Eye (tissue), 1 donor: ENCODE data around the gene PCDHGA11.
A peak's percentile ranks its signal among the peaks of the same experiment; 100 is the strongest.
"Not testable (repeated sequence)": the region's sequence is repeated elsewhere in the genome, so short reads cannot be mapped to it uniquely, and the experiment has no call there.

Experiments used
- DNase-seq: peaks from one replicate; pipeline ENCODE4 v3.0.0-alpha.2; 2015

The PCDHGA11 gene

DNA sequence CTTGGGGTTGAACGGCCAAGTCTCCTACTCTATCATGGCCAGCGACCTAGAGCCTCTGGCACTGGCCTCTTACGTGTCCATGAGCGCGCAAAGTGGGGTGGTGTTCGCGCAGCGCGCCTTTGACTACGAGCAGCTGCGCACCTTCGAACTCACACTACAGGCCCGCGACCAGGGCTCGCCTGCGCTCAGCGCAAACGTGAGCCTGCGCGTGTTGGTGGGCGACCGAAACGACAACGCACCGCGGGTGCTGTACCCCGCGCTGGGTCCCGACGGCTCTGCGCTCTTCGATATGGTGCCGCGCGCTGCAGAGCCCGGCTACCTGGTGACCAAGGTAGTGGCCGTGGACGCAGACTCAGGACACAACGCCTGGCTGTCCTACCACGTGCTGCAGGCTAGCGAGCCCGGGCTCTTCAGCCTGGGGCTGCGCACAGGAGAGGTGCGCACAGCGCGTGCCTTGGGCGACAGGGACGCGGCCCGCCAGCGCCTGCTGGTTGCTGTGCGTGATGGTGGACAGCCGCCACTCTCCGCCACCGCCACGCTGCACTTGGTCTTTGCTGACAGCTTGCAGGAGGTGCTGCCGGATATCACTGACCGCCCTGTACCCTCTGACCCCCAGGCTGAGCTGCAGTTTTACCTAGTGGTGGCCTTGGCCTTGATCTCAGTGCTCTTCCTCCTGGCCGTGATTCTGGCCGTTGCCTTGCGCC is 21.1 kb upstream of the PCDHGA11 start:
- no peak for DNase-seq

DNA sequence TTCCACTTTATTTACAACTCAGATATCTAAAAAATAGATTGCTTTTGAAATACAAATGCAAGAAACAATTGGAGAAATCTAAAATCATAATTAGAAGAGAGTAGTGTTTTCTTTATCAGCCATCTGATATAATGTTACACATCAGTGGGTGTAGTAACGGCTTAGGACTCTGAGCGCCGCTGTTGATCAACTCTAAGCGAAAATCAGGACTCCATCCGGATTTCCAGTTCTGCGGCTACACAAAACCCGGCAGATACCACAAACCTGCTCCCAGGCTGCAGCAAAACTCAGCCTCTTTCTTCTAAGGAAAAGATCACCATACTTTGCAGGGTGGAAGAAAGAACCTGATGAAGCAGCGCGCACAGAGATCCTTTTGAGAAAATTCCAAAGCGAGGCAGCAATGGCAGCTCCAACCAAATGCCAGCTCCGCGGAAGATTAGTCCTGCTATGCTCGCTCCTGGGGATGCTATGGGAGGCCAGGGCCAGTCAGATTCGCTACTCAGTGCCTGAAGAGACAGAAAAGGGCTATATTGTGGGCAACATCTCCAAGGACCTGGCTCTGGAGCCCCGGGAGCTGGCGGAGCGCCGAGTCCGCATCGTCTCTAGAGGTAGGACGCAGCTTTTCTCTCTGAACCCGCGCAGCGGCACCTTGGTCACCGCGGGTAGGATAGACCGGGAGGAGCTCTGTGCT is 18.2 kb upstream of the PCDHGA11 start, which contains the start of gene PCDHGA9:
Gene PCDHGA9 (plus strand): TSS at position 226 of the 691 bp plus-strand sequence. CDS start 175 bp downstream, at position 401.
- DNase-seq = peak; percentile 59

DNA sequence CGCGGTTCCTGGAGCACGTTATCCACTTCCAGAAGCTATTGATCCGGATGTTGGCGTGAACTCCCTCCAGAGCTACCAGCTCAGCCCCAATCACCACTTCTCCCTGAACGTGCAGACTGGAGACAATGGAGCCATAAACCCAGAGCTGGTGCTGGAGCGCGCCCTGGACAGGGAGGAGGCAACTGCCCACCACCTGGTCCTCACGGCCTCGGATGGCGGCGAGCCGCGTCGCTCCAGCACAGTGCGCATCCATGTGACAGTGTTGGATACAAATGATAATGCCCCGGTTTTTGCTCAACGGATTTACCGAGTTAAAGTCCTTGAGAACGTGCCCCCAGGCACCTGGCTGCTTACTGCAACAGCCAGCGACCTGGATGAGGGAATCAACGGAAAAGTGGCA is 17.5 kb upstream of the PCDHGA11 start:
- no peak for DNase-seq

DNA sequence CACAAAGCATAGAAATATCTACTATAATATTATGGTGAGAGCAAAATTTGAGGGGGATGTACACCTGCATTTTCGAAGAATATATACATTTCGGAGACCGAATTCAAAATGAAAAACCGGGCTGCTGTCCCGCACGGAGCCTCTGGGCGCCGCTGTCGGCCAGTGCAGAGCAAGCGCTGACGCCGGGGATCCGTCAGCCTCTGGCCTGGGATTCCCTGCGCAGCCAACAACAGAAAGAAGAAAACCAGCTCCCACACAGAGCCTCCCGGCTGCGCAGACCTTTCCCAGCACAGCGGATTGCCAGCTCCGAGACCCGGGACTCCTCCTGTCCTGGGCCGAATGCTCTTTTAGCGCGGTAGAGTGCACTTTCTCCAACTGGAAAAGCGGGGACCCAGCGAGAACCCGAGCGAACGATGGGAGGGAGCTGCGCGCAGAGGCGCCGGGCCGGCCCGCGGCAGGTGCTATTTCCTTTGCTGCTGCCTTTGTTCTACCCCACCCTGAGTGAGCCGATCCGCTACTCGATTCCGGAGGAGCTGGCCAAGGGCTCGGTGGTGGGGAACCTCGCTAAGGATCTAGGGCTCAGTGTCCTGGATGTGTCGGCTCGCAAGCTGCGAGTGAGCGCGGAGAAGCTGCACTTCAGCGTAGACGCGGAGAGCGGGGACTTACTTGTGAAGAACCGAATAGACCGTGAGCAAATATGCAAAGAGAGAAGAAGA is 12.9 kb upstream of the PCDHGA11 start, which contains the start of gene PCDHGB6:
Gene PCDHGB6 (plus strand): TSS at position 232 of the 716 bp plus-strand sequence. CDS start 182 bp downstream, at position 414.
- DNase-seq = peak; percentile 56

DNA sequence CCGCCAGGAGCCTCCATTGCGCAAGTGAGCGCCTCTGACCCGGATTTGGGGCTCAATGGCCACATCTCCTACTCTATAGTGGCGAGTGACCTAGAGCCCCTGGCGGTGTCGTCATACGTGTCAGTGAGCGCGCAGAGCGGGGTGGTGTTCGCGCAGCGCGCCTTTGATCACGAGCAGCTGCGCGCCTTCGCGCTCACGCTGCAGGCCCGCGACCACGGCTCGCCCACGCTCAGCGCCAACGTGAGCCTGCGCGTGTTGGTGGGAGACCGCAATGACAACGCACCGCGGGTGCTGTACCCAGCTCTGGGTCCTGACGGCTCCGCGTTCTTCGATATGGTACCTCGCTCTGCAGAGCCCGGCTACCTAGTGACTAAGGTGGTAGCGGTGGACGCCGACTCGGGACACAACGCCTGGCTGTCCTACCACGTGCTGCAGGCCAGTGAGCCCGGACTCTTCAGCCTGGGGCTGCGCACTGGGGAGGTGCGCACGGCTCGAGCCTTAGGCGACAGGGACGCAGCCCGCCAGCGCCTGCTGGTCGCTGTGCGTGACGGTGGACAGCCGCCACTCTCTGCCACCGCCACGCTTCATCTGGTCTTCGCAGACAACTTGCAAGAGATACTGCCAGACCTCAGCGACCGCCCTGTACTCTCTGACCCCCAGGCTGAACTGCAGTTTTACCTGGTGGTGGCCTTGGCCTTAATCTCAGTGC is 11.1 kb upstream of the PCDHGA11 start:
- no peak for DNase-seq

DNA sequence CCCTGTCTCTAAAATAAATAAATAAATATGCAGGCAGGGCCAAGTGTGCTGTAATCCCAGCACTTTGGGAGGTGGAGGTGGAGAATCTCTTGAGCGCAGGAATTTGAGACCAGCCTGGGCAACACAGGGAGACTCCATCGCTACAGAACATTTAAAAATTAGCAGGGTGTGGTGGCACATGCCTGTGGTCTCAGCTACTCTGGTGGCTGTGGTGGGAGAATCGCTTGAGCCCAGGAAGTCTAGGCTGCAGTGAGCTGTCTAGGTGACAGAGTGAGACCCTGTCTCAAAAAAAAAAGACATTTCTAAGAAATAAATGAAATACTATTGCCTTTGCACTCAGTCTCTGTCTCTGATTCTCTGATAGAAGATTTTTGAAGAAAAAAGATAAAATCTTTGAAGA is 9.3 kb upstream of the PCDHGA11 start:
- DNase-seq = no peak

DNA sequence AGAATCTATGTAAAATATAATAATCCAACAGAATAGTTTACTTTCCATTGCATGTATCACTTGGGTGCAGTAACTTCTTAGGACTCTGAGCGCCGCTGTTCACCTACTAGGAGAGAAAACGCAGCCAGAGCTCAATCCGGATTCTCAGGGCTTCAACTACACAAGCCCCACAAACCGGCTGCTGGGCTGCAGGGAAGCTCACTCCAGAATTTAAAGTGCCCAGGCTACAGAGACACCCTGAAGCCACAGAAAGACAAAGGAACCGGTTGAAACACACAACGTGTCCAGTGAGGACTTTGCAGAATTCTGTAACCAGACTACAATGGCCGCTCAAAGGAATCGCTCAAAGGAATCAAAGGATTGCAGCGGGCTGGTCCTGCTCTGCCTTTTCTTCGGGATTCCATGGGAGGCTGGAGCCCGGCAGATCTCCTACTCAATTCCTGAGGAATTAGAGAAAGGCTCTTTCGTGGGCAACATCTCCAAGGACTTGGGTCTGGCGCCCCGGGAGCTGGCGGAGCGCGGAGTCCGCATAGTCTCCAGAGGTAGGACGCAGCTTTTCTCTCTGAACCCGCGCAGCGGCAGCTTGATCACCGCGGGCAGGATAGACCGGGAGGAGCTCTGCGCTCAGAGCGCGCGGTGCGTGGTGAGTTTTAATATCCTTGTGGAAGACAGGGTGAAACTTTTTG is 7.9 kb upstream of the PCDHGA11 start, which contains the start of gene PCDHGA10:
Gene PCDHGA10 (plus strand): TSS at position 134 of the 686 bp plus-strand sequence. CDS start 189 bp downstream, at position 323.
- DNase-seq = peak; percentile 52

DNA sequence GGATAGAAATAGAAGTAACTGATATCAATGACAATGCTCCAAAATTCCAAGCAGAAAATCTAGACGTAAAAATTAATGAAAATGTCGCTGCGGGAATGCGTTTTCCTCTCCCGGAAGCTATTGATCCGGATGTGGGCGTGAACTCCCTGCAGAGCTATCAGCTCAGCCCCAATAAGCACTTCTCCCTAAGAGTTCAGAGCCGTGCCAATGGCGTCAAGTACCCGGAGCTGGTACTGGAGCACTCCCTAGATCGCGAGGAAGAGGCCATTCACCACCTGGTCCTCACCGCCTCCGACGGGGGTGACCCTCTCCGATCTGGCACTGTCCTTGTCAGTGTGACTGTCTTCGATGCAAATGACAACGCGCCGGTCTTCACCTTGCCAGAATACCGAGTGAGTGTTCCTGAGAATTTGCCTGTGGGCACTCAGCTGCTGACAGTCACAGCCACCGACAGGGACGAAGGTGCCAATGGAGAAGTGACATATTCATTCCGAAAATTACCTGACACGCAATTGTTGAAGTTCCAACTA is 7.2 kb upstream of the PCDHGA11 start:
- DNase-seq = no peak

DNA sequence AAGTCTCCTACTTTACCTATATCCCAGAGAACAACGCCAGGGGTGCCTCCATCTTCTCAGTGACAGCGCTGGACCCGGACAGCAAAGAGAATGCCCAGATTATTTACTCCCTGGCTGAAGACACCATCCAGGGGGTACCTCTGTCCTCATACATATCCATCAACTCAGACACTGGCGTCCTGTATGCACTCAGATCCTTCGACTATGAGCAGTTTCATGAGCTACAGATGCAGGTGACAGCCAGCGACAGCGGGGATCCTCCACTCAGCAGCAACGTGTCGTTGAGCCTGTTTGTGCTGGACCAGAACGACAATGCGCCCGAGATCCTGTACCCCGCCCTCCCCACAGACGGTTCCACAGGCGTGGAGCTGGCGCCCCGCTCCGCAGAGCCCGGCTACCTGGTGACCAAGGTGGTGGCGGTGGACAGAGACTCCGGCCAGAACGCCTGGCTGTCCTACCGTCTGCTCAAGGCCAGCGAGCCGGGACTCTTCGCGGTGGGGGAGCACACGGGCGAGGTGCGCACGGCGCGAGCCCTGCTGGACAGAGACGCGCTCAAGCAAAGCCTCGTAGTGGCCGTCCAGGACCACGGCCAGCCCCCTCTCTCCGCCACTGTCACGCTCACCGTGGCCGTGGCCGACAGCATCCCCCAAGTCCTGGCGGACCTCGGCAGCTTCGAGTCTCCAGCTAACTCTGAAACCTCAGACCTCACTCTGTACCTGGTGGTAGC is 6.1 kb upstream of the PCDHGA11 start:
- DNase-seq = not testable (repeated sequence)

DNA sequence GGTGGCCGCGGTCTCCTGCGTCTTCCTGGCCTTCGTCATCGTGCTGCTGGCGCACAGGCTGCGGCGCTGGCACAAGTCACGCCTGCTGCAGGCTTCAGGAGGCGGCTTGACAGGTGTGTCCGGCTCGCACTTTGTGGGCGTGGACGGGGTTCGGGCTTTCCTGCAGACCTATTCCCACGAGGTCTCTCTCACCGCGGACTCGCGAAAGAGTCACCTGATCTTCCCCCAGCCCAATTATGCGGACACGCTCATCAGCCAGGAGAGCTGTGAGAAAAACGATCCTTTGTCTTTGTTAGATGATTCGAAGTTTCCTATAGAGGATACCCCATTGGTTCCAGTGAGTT is 5.6 kb upstream of the PCDHGA11 start:
- DNase-seq = not testable (repeated sequence)

DNA sequence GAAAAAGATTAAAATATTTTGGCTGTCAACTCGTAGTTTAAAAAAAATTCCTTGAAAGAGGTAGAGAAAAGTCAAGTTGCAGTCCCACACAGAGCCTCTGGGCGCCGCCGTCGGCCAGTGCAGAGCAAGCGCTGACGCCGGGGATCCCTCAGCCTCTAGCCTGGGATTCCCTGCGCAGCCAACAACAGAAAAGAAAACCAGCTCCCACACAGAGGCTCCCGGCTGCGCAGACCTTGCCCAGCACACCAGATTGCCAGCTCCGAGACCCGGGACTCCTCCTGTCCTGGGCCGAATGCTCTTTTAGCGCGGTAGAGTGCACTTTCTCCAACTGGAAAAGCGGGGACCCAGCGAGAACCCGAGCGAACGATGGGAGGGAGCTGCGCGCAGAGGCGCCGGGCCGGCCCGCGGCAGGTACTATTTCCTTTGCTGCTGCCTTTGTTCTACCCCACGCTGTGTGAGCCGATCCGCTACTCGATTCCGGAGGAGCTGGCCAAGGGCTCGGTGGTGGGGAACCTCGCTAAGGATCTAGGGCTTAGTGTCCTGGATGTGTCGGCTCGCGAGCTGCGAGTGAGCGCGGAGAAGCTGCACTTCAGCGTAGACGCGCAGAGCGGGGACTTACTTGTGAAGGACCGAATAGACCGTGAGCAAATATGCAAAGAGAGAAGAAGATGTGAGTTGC is 3.2 kb upstream of the PCDHGA11 start, which contains the start of gene PCDHGB7:
Gene PCDHGB7 (plus strand): TSS at position 184 of the 679 bp plus-strand sequence. CDS start 183 bp downstream, at position 367.
- DNase-seq = peak; percentile 73

DNA sequence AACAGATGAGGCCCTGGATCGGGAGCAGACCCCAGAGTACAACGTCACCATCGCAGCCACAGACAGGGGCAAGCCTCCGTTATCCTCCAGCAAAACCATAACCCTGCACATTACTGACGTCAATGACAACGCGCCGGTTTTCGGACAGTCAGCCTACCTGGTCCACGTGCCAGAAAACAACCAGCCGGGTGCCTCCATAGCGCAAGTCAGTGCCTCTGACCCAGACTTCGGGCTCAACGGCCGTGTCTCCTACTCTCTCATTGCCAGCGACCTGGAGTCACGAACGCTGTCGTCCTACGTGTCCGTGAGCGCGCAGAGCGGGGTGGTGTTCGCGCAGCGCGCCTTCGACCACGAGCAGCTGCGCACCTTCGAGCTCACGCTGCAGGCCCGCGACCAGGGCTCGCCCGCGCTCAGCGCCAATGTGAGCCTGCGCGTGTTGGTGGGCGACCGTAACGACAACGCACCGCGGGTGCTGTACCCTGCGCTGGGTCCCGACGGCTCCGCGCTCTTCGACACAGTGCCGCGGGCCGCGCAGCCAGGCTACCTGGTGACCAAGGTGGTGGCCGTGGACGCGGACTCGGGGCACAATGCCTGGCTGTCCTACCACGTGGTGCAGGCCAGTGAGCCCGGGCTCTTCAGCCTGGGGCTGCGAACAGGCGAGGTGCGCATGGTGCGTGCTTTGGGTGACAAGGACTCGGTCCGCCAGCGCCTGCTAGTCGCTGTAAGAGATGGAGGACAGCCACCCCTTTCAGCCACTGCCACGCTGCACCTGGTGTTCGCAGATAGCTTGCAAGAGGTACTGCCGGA is 1.6 kb upstream of the PCDHGA11 start:
- no peak for DNase-seq

DNA sequence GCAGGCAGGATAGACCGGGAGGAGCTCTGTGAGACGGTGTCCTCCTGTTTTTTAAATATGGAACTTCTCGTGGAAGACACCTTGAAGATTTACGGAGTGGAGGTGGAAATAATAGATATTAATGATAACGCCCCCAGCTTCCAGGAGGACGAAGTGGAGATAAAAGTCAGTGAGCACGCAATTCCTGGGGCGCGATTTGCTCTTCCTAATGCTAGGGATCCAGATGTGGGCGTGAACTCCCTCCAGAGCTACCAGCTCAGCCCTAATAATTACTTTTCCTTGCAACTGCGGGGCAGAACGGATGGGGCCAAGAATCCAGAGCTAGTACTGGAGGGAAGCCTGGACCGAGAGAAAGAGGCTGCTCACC is 621 bp downstream of the PCDHGA11 start:
- DNase-seq = peak; percentile 27

DNA sequence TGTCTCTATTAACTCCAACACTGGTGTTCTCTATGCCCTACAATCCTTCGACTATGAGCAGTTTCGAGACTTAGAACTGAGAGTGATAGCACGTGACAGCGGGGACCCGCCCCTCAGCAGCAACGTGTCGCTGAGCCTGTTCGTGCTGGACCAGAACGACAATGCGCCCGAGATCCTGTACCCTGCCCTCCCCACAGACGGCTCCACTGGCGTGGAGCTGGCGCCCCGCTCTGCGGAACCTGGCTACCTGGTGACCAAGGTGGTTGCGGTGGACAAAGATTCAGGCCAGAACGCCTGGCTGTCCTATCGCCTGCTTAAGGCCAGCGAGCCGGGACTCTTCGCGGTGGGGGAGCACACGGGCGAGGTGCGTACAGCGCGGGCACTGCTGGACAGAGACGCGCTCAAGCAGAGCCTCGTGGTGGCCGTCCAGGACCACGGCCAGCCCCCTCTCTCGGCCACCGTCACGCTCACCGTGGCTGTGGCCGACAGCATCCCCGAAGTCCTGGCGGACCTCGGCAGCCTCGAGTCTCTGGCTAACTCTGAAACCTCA is 2.0 kb downstream of the PCDHGA11 start:
- no peak for DNase-seq

DNA sequence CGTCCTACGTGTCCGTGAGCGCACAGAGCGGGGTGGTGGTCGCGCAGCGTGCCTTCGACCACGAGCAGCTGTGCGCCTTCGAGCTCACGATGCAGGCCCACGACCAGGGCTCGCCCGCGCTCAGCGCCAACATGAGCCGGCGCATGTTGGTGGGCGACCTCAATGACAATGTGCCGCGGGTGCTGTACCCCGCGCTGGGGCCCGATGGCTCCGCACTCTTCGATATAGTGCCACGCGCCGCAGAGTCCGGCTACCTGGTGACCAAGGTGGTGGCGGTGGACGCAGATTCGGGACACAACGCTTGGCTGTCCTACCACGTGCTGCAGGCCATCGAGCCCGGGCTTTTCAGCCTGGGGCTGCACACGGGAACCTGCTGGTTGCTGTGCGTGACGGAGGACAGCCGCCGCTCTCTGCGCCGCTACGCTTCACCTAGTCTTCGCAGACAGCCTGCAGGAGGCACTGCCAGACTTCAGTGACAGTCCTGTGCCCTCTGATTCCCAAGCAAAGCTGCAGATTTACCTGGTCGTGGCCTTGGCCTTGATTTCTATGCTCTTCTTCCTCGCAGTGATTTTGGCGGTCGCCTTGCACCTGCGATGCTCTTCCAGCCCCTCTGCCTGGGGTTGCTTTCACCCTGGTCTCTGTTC is 7.1 kb downstream of the PCDHGA11 start:
- no peak for DNase-seq

DNA sequence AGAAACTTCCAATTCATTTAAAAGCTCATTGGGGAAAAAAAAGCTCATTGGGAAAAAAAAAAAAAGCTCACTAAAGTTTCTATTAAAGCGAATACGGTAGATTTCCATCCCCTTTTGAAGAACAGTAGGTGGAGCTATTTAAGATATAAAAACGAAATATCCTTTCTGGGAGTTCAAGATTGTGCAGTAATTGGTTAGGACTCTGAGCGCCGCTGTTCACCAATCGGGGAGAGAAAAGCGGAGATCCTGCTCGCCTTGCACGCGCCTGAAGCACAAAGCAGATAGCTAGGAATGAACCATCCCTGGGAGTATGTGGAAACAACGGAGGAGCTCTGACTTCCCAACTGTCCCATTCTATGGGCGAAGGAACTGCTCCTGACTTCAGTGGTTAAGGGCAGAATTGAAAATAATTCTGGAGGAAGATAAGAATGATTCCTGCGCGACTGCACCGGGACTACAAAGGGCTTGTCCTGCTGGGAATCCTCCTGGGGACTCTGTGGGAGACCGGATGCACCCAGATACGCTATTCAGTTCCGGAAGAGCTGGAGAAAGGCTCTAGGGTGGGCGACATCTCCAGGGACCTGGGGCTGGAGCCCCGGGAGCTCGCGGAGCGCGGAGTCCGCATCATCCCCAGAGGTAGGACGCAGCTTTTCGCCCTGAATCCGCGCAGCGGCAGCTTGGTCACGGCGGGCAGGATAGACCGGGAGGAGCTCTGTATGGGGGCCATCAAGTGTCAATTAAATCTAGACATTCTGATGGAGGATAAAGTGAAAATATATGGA is 9.7 kb downstream of the PCDHGA11 start, which contains the start of gene PCDHGA12:
Gene PCDHGA12 (plus strand): TSS at position 176 of the 782 bp plus-strand sequence. CDS start 253 bp downstream, at position 429.
- DNase-seq = peak; percentile 10

DNA sequence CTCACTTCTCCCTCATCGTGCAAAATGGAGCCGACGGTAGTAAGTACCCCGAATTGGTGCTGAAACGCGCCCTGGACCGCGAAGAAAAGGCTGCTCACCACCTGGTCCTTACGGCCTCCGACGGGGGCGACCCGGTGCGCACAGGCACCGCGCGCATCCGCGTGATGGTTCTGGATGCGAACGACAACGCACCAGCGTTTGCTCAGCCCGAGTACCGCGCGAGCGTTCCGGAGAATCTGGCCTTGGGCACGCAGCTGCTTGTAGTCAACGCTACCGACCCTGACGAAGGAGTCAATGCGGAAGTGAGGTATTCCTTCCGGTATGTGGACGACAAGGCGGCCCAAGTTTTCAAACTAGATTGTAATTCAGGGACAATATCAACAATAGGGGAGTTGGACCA is 10.4 kb downstream of the PCDHGA11 start:
- no peak for DNase-seq

DNA sequence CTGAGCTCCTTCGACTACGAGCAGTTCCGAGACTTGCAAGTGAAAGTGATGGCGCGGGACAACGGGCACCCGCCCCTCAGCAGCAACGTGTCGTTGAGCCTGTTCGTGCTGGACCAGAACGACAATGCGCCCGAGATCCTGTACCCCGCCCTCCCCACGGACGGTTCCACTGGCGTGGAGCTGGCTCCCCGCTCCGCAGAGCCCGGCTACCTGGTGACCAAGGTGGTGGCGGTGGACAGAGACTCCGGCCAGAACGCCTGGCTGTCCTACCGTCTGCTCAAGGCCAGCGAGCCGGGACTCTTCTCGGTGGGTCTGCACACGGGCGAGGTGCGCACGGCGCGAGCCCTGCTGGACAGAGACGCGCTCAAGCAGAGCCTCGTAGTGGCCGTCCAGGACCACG is 11.5 kb downstream of the PCDHGA11 start:
- not testable (repeated sequence) for DNase-seq
